Left lung (tissue), 10 donors: ENCODE data around the gene C12orf57. TPM values are rescaled to one million over a fixed set of nuclear protein-coding genes. Genes with fewer than 3 reads are reported as not detected.

Source experiments
- ATAC-seq: fragments of 200-7000 bp; cut with Tn5 transposase; one replicate; pipeline ENCODE4 v1.9.1; 2020; ENCODE audit warnings: moderate library complexity
- DNase-seq, 4 donors: peaks; one replicate each; pipeline ENCODE4 v3.0.0-alpha.2; 2013 to 2020
- H3K27ac ChIP-seq, 2 donors: fragments of 200-600 bp; sonication (generic) in 1 of 2; one replicate each; pipeline versions ENCODE4 v1.5.0 to v1.8.0; 2020 to 2021
- H3K27me3 ChIP-seq, 2 donors: fragments of 200-600 bp; sonication (generic) in 1 of 2; one replicate each; pipeline versions ENCODE4 v1.5.0 to v1.8.0; 2020 to 2021
- H3K36me3 ChIP-seq, 2 donors: fragments of 200-600 bp; sonication (generic) in 1 of 2; one replicate each; pipeline versions ENCODE4 v1.5.0 to v1.8.0; 2020 to 2021
- H3K4me1 ChIP-seq, 2 donors: fragments of 200-600 bp; one replicate each; pipeline ENCODE4 v1.8.0; 2021
- H3K4me3 ChIP-seq, 2 donors: fragments of 200-600 bp; sonication (generic) in 1 of 2; one replicate each; pipeline versions ENCODE4 v1.5.0 to v1.8.0; 2020 to 2021; ENCODE audit warnings: mild to moderate bottlenecking in 1 of 2
- H3K9me3 ChIP-seq, 2 donors: fragments of 200-600 bp; sonication (generic) in 1 of 2; one replicate each; pipeline versions ENCODE4 v1.5.0 to v1.8.0; 2020 to 2021
- intact Hi-C, 2 donors: fragments of 100-400 bp; cut with DNase I; formaldehyde crosslinking; loops; one replicate each; pipeline versions ENCODE4 v1.11.2 to v1.14.2; 2022
- polyA plus RNA-seq, 6 donors: library from polyadenylated mRNA; unstranded; fragments of 120-200 nt; gene quantifications; one replicate each; pipeline ENCODE4 v1.2.1, GENCODE V29; 2013; ENCODE audit not compliant: insufficient read length in 6 of 6
- total RNA-seq, 2 donors: library from RNA; stranded (reverse); fragmentation: NEBNext Ultra II Directional; extraction: Animal tissue kit (Norgen Biotek cat#: 25700); gene quantifications; one replicate each; pipeline ENCODE4 v1.2.1, GENCODE V29; 2021
- TF ChIP-seq, protein P1 (sequence below), 2 donors: fragments of 200-600 bp; sonication (generic) in 1 of 2; IDR thresholded peaks; one replicate each; pipeline versions ENCODE4 v1.5.0 to v1.8.0; 2021; ENCODE audit warnings: antibody characterized with exemption in 2 of 2
- donor health status: DM: no; HTN: yes; CAD: no.
- donor health status: DM: no; HTN: no; CAD: no.

The C12orf57 gene
- total and polyA plus RNA-seq, 8 donors = 159 to 239 (median 199) TPM

DNA sequence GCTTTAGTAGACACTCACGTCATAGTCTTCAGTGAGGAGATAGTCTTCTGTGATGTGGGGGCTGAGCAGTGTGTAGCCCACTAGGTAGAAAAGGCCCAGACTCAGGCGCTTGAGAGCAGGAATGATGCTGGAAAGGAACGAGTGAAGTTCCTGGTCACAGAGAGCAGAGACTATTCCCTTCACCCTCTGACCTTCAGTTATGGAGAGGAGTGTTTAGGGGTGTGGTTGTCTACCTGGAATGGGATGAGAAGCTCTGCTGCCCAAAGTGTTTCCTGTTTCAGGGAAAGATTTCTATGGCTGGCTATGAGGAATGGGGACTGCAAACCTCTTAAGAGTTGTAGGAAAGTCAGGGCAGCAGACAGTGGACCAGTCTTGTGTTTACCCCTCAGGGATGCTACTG is 35.6 kb downstream of the C12orf57 start:
- Histone ChIP-seq H3K4me3 (no peak overlapping the region), H3K9me3 (no peaks in the 10 kb centered on the region), H3K27me3 (no peaks in the 10 kb centered on the region), H3K27ac (peak overlapping the region; percentile 29 to 68), H3K4me1 (peaks cover 0 to 4% of the 10 kb centered on the region in 2 donors), H3K36me3 (peaks cover 0 to 95% of the 10 kb centered on the region in 2 donors)
- DNase-seq (no peak), ATAC-seq (no peak)
- intact Hi-C loops = no loop called here
- TF ChIP-seq, protein P1, sequence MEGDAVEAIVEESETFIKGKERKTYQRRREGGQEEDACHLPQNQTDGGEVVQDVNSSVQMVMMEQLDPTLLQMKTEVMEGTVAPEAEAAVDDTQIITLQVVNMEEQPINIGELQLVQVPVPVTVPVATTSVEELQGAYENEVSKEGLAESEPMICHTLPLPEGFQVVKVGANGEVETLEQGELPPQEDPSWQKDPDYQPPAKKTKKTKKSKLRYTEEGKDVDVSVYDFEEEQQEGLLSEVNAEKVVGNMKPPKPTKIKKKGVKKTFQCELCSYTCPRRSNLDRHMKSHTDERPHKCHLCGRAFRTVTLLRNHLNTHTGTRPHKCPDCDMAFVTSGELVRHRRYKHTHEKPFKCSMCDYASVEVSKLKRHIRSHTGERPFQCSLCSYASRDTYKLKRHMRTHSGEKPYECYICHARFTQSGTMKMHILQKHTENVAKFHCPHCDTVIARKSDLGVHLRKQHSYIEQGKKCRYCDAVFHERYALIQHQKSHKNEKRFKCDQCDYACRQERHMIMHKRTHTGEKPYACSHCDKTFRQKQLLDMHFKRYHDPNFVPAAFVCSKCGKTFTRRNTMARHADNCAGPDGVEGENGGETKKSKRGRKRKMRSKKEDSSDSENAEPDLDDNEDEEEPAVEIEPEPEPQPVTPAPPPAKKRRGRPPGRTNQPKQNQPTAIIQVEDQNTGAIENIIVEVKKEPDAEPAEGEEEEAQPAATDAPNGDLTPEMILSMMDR (IDR thresholded peaks at IDR 0.05) = no peak

DNA sequence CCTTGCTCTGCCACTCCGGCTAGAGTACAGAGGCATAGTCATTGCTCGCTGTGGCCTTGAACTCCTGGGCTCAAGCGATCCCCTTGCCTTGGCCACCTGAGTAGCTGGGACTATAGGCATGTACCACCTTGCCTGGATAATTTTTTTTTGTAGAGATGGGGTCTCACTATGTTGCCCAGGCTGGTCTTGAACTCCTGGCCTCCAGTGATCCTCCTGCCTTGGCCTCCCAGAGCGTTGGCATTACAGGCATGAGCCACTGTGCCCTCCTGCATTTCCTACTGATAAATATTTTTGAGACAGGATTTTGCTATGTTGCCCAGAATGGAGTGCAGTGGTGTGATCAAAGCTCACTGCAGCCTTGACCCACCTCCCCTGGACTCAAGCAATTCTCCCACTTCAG is 36.3 kb downstream of the C12orf57 start:
- intact Hi-C loops = no loop called here
- H3K27ac ChIP-seq = peak overlapping the region; percentile 37 to 55
- peaks cover 0 to 89% of the 10 kb centered on the region in 2 donors for H3K36me3 ChIP-seq
- ATAC-seq (no peak), DNase-seq (no peak)
- no peaks in the 10 kb centered on the region for H3K9me3 ChIP-seq
- H3K27me3 ChIP-seq = no peaks in the 10 kb centered on the region
- H3K4me1 ChIP-seq = peaks cover 0 to 4% of the 10 kb centered on the region in 2 donors
- no peak overlapping the region for H3K4me3 ChIP-seq
- TF ChIP-seq, protein P1 (IDR thresholded peaks at IDR 0.05) = no peak

DNA sequence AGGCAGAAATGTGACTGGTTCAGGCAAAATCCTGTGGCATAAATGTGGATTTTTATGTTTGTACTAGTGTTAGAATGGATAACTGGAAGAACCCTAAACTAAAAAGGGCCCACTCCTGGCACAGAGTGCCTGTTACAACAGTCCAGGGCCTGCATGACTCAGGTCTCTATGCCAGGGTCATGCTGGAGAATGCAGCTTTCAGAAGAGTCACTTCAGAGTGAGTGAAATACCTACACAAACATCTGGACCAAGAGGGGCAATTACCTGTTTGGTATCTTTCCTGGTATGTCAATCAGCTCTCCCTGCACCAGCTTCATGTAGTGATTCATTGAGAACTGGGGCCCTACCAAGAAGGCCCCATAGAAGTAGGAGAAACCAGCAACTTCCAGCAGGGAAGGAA is 36.9 kb downstream of the C12orf57 start:
- no peaks in the 10 kb centered on the region for H3K27me3 ChIP-seq
- no peak overlapping the region for H3K4me3 ChIP-seq
- H3K4me1 ChIP-seq = peaks cover 0 to 4% of the 10 kb centered on the region in 2 donors
- H3K36me3 ChIP-seq = peaks cover 0 to 86% of the 10 kb centered on the region in 2 donors
- peak; percentile 67 for ATAC-seq
- TF ChIP-seq, protein P1 (IDR thresholded peaks at IDR 0.05) = no peak
- intact Hi-C loops = no loop called here
- H3K27ac ChIP-seq = peak overlapping the region; percentile 37 to 55
- no peak for DNase-seq
- H3K9me3 ChIP-seq = no peaks in the 10 kb centered on the region

DNA sequence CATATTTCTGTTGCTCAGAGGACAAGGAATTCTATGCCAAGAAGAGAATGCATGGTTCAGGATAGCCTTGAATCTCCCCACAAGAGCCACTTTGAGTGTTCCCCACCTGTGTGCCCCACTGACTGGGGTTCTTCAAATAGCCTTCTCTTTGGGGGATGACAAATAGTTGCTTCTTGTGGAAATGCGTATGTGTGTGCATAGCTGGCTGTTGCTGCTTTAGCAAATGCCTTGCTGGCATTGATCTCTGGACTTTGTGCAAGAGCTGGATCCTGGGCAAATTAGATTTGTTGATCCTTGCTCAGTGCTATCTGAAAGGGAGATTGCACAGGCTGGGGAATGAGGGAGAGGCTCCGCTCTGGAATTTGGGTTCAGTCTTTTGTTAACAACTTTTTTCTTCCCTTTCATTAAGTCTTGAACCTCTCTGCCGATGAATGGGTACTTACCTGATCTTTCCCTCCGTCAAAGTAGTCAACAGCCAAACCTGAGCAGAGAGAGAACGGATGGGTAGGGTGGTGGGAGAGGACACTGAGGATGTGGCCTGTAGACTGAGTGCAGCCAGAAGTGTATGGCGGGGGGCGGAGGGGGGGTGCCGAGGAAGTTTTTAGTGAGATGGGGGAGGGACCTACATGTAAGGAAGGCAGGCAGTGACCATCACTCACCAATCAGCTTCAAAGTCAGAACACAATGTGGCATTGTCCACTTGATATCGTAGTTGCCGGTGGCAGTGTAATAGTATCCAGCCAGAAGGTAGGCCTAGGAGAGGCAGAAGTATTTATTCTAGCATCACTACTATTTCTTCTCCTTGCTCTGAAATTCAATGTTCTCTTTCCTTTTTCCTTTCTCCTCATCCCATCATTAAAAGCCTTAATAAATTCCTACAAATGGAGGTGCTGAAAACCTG is 37.6 kb downstream of the C12orf57 start:
- Histone ChIP-seq H3K27me3 (no peaks in the 10 kb centered on the region), H3K27ac (peak overlapping the region in 1 of 2 donors; percentile 37), H3K4me1 (peaks cover 0 to 4% of the 10 kb centered on the region in 2 donors), H3K4me3 (no peak overlapping the region), H3K9me3 (no peaks in the 10 kb centered on the region), H3K36me3 (peaks cover 0 to 85% of the 10 kb centered on the region in 2 donors)
- no peak for DNase-seq
- TF ChIP-seq, protein P1 (IDR thresholded peaks at IDR 0.05) = no peak
- no peak for ATAC-seq
- intact Hi-C loops = no loop called here

DNA sequence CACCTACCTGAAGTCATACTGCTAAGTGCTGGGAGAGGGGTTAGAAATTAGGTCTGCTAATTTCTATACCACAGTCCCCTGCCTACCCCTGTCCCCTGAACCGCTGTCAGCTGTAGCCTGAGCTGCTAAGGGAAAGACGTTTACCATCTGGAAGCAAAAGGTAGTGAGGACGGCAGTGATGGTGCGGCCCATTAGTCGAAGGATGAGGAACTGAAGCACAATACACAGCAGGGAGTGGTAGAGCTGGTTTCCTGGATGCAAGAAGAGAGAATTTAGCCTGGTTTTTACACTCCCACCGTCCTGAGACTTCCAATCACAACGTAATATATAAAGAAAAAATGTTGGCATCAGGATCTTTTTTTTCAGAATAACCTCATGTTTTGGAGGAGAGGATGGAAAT is 38.7 kb downstream of the C12orf57 start:
- no peaks in the 10 kb centered on the region for H3K9me3 ChIP-seq
- no peak overlapping the region for H3K4me3 ChIP-seq
- DNase-seq = no peak
- intact Hi-C loops = no loop called here
- ATAC-seq = no peak
- H3K36me3 ChIP-seq = peaks cover 0 to 82% of the 10 kb centered on the region in 2 donors
- no peak overlapping the region for H3K27ac ChIP-seq
- peaks cover 0 to 4% of the 10 kb centered on the region in 2 donors for H3K4me1 ChIP-seq
- TF ChIP-seq, protein P1 (IDR thresholded peaks at IDR 0.05) = no peak
- no peaks in the 10 kb centered on the region for H3K27me3 ChIP-seq
